GM23338 (cell line): ENCODE data around the gene STPG2. TPM values are rescaled to one million over a fixed set of nuclear protein-coding genes. Genes with fewer than 3 reads are reported as not detected.

Source experiments
- ATAC-seq: fragments of 200-7000 bp; cut with Tn5 transposase; 3 replicates; pipeline ENCODE4 v1.9.1; 2020
- DNase-seq: peaks from one replicate; pipeline ENCODE4 v3.0.0-alpha.2; 2015; ENCODE audit warnings: low spot score
- H2AFZ ChIP-seq: fragments of 200-600 bp; sonication (generic); 2 replicates; pipeline ENCODE4 v1.8.0; 2016; ENCODE audit warnings: antibody characterized with exemption, mild to moderate bottlenecking, moderate library complexity
- H3F3A ChIP-seq: fragments of 200-600 bp; sonication (generic); replicated peaks from 2 replicates; pipeline ENCODE4 v1.8.0; 2017; ENCODE audit warnings: antibody characterized with exemption, mixed run types, low read depth
- H3K27ac ChIP-seq: fragments of 200-600 bp; sonication (generic); 2 replicates; pipeline ENCODE4 v1.6.1; 2016; ENCODE audit warnings: low read depth
- H3K27me3 ChIP-seq: fragments of 200-600 bp; sonication (generic); 2 replicates; pipeline ENCODE4 v1.8.0; 2016; ENCODE audit warnings: mild to moderate bottlenecking, mixed run types, moderate library complexity; ENCODE audit not compliant: insufficient read depth
- H3K36me3 ChIP-seq: fragments of 200-600 bp; sonication (generic); 2 replicates; pipeline ENCODE4 v1.8.0; 2016; ENCODE audit warnings: mild to moderate bottlenecking; ENCODE audit not compliant: insufficient read depth
- H3K4me1 ChIP-seq: fragments of 200-600 bp; sonication (generic); 2 replicates; pipeline ENCODE4 v1.8.0; 2016; ENCODE audit warnings: mild to moderate bottlenecking, moderate library complexity; ENCODE audit not compliant: insufficient read depth
- H3K4me2 ChIP-seq: fragments of 200-600 bp; sonication (generic); 2 replicates; pipeline ENCODE4 v1.7.1; 2017; ENCODE audit warnings: mixed run types
- H3K4me3 ChIP-seq: fragments of 200-600 bp; sonication (generic); 2 replicates; pipeline ENCODE4 v1.6.1; 2016; ENCODE audit warnings: mixed run types
- H3K79me2 ChIP-seq: fragments of 200-600 bp; sonication (generic); replicated peaks from 2 replicates; pipeline ENCODE4 v1.8.0; 2017; ENCODE audit warnings: mild to moderate bottlenecking; ENCODE audit not compliant: insufficient read depth
- H3K9me2 ChIP-seq: fragments of 200-600 bp; sonication (generic); 2 replicates; pipeline ENCODE4 v1.8.0; 2017; ENCODE audit not compliant: insufficient read depth
- H4K20me1 ChIP-seq: fragments of 200-600 bp; sonication (generic); replicated peaks from 2 replicates; pipeline ENCODE4 v1.8.0; 2017; ENCODE audit warnings: mild to moderate bottlenecking; ENCODE audit not compliant: insufficient read depth
- H3K27ac Mint-ChIP-seq: 2 replicates; pipeline ENCODE4 v1.8.0; 2020; ENCODE audit warnings: inconsistent platforms, mild to moderate bottlenecking, moderate library complexity, mixed read lengths
- H3K27me3 Mint-ChIP-seq: 3 replicates; pipeline ENCODE4 v1.8.0; 2022; ENCODE audit warnings: low read depth, mild to moderate bottlenecking, moderate library complexity, mixed read lengths, inconsistent platforms; ENCODE audit not compliant: insufficient read depth, poor library complexity
- H3K36me3 Mint-ChIP-seq: 3 replicates; pipeline ENCODE4 v1.8.0; 2021; ENCODE audit warnings: low read depth, mild to moderate bottlenecking, inconsistent platforms, moderate library complexity, mixed read lengths
- H3K4me1 Mint-ChIP-seq: 3 replicates; pipeline ENCODE4 v1.8.0; 2020; ENCODE audit warnings: mild to moderate bottlenecking, inconsistent platforms, mixed read lengths
- H3K4me3 Mint-ChIP-seq: 3 replicates; pipeline ENCODE4 v1.8.0; 2021; ENCODE audit warnings: moderate library complexity, mild to moderate bottlenecking, inconsistent platforms, mixed read lengths
- H3K9me3 Mint-ChIP-seq: 3 replicates; pipeline ENCODE4 v1.8.0; 2020; ENCODE audit warnings: moderate library complexity, mild to moderate bottlenecking, inconsistent platforms, mixed read lengths
- CTCF ChIP-seq, 2 experiments: fragments of 200-600 bp in 1 of 2; sonication (generic) in 1 of 2; conservative IDR thresholded peaks; 2 replicates each; pipeline versions ENCODE4 v1.5.1 to v1.6.1; 2016 to 2017; ENCODE audit warnings: antibody characterized with exemption in 2 of 2, low read depth in 2 of 2, mild to moderate bottlenecking in 2 of 2, moderate library complexity in 1 of 2
- ETS1 ChIP-seq: IDR thresholded peaks from 2 replicates; pipeline ENCODE4 v1.6.1; 2016; ENCODE audit warnings: antibody characterized with exemption
- EZH2phosphoT487 ChIP-seq: fragments of 200-600 bp; sonication (generic); IDR thresholded peaks from one replicate; pipeline ENCODE4 v1.8.1; 2018; ENCODE audit warnings: antibody characterized with exemption; ENCODE audit not compliant: unreplicated experiment
- JUNB ChIP-seq: IDR thresholded peaks from one replicate; pipeline ENCODE4 v1.6.1; 2016; ENCODE audit warnings: antibody characterized with exemption; ENCODE audit not compliant: unreplicated experiment
- NANOG ChIP-seq: IDR thresholded peaks from 2 replicates; pipeline ENCODE4 v1.6.1; 2016; ENCODE audit warnings: antibody characterized with exemption, borderline replicate concordance
- POLR2AphosphoS5 ChIP-seq: IDR thresholded peaks from 2 replicates; pipeline ENCODE4 v1.6.1; 2016; ENCODE audit warnings: antibody characterized with exemption, low read depth
- REST ChIP-seq: IDR thresholded peaks from one replicate; pipeline ENCODE4 v1.6.1; 2018; ENCODE audit warnings: antibody characterized with exemption; ENCODE audit not compliant: unreplicated experiment
- ZNF114 ChIP-seq: fragments of 250-450 bp; sonication (Bioruptor Pico); IDR thresholded peaks from 2 replicates; pipeline ENCODE4 v1.5.0; 2020; ENCODE audit warnings: mild to moderate bottlenecking, moderate library complexity
- ZNF331 ChIP-seq: fragments of 250-450 bp; sonication (Bioruptor Pico); IDR thresholded peaks from 2 replicates; pipeline ENCODE4 v1.5.0; 2020; ENCODE audit warnings: low read depth, mild to moderate bottlenecking, moderate library complexity
- ZNF462 ChIP-seq: fragments of 250-450 bp; sonication (Bioruptor Pico); IDR thresholded peaks from 2 replicates; pipeline ENCODE4 v1.5.0; 2020; ENCODE audit warnings: mild to moderate bottlenecking, moderate library complexity
- polyA plus RNA-seq: library from polyadenylated mRNA; unstranded; fragments of >200 nt; fragmentation: Nextera tagmentation; extraction: Ambion mirVana; gene quantifications from 2 replicates; pipeline ENCODE4 v1.2.1, GENCODE V29; 2016
- total RNA-seq: library from RNA; depleted of rRNA; stranded (reverse); fragments of >200 nt; shearing (Covaris generic); gene quantifications from 2 replicates; pipeline ENCODE4 v1.2.3, GENCODE V29; 2014

STPG2 gene
- total and polyA plus RNA-seq, 2 experiments from 2014 or later, result 0.17 to 0.32 TPM

- Histone ChIP-seq H3K4me1 (no peaks in the 10 kb centered on the region), H3K27me3 (no peaks in the 10 kb centered on the region), H3K36me3 (no peaks in the 10 kb centered on the region), H3F3A (no peaks in the 10 kb centered on the region), H3K9me2 (no peaks in the 10 kb centered on the region), H2AFZ (no peak overlapping the region), H3K4me2 (no peak overlapping the region), H3K27ac (no peak overlapping the region), H3K79me2 (no peaks in the 10 kb centered on the region), H3K4me3 (no peak overlapping the region), H4K20me1 (no peaks in the 10 kb centered on the region)
- TF ChIP-seq EZH2phosphoT487, result no peak
- Mint-ChIP-seq H3K4me3 (no peak overlapping the region), H3K9me3 (peaks cover 5% of the 10 kb centered on the region; the same call in 2 of the 3 replicates), H3K27ac (no peak overlapping the region), H3K27me3 (peaks cover 2% of the 10 kb centered on the region), H3K4me1 (no peaks in the 10 kb centered on the region), H3K36me3 (peaks cover 5% of the 10 kb centered on the region; the same call in 1 of the 3 replicates)
- no peak for DNase-seq
- no peak for ATAC-seq
Measured at GRCh38 chr4:97531351-97531750, 611.9 kb downstream of the STPG2 start.

GRCh38 chr4:97530676-97531075, 612.6 kb downstream of the STPG2 start:
- Histone ChIP-seq H3K4me3 (no peak overlapping the region), H3K4me1 (no peaks in the 10 kb centered on the region), H3K36me3 (no peaks in the 10 kb centered on the region), H3K79me2 (no peaks in the 10 kb centered on the region), H4K20me1 (no peaks in the 10 kb centered on the region), H3K4me2 (no peak overlapping the region), H3K9me2 (no peaks in the 10 kb centered on the region), H3K27me3 (no peaks in the 10 kb centered on the region), H2AFZ (no peak overlapping the region), H3F3A (no peaks in the 10 kb centered on the region), H3K27ac (no peak overlapping the region)
- Mint-ChIP-seq H3K4me1 (no peaks in the 10 kb centered on the region), H3K9me3 (peaks cover 5% of the 10 kb centered on the region; the same call in 2 of the 3 replicates), H3K27ac (no peak overlapping the region), H3K27me3 (peaks cover 2% of the 10 kb centered on the region), H3K36me3 (peaks cover 5% of the 10 kb centered on the region; the same call in 1 of the 3 replicates), H3K4me3 (no peak overlapping the region)
- DNase-seq, result no peak
- no peak for ATAC-seq
- TF ChIP-seq EZH2phosphoT487 (no peak), JUNB (no peak), ETS1 (no peak), NANOG (no peak), ZNF331 (CRISPR knock-in tag) (no peak), POLR2AphosphoS5 (no peak), ZNF114 (no peak), ZNF462 (CRISPR knock-in tag) (no peak), CTCF (conservative IDR thresholded peaks at IDR 0.05; ENCODE audit: low read depth in 2 of 2) (no peak), REST (no peak)
